MG63 (cell line): Measurements from ENCODE around the gene MEF2C. TPM values are rescaled to one million over a fixed set of nuclear protein-coding genes. Genes with fewer than 3 reads are reported as not detected.
A peak's percentile ranks its signal among the peaks of the same experiment; 100 is the strongest.
"Not testable (repeated sequence)": the region's sequence is repeated elsewhere in the genome, so short reads cannot be mapped to it uniquely, and the experiment has no call there.

Source experiments
- DNase-seq: peaks from one replicate; pipeline ENCODE4 v3.0.0-alpha.2; 2020
- H3K27me3 ChIP-seq: fragments of 250-450 bp; sonication (Bioruptor Pico); 2 replicates; pipeline ENCODE4 v1.5.1; 2020; ENCODE audit warnings: mild to moderate bottlenecking, moderate library complexity
- H3K36me3 ChIP-seq: fragments of 250-450 bp; sonication (Bioruptor Pico); 2 replicates; pipeline ENCODE4 v1.5.1; 2020; ENCODE audit warnings: mild to moderate bottlenecking, moderate library complexity
- H3K4me3 ChIP-seq: fragments of 250-450 bp; sonication (Bioruptor Pico); 2 replicates; pipeline ENCODE4 v1.5.1; 2020; ENCODE audit warnings: mild to moderate bottlenecking, moderate library complexity
- H3K9me3 ChIP-seq: fragments of 250-450 bp; sonication (Bioruptor Pico); 2 replicates; pipeline ENCODE4 v1.5.1; 2020; ENCODE audit warnings: mild to moderate bottlenecking, moderate library complexity
- total RNA-seq: library from RNA; depleted of rRNA; stranded (reverse); fragments of >200 nt; shearing (Covaris generic); gene quantifications from 2 replicates; pipeline ENCODE4 v1.2.3, GENCODE V29; 2014; ENCODE audit warnings: low replicate concordance

Gene MEF2C
- total RNA-seq, 1 experiment from 2014 or later: 9.5 TPM

DNA sequence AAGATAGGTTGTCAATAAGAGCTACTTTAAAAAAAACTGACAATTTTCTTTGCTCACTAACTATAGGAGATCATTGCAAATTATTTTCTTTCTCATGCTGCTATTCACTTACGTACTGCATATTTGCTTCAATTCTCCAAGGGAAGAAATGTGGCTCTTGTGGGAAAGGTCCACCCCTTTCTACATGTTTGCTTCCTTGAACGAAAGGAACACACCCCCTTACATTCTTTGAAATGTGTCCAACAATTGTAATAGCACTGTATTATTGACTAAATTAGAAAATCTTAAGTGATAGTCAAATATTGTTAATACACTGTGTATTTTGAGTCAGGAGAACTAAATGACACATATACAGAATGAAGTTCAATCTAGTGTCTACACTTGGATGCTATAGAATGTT lies 5.2 kb downstream of the MEF2C start:
- H3K9me3 ChIP-seq: no peaks in the 10 kb centered on the region
- peak overlapping the region; percentile 4; the same call in 1 of the 2 replicates for H3K4me3 ChIP-seq
- H3K27me3 ChIP-seq: no peaks in the 10 kb centered on the region
- DNase-seq: no peak
- H3K36me3 ChIP-seq: no peaks in the 10 kb centered on the region

DNA sequence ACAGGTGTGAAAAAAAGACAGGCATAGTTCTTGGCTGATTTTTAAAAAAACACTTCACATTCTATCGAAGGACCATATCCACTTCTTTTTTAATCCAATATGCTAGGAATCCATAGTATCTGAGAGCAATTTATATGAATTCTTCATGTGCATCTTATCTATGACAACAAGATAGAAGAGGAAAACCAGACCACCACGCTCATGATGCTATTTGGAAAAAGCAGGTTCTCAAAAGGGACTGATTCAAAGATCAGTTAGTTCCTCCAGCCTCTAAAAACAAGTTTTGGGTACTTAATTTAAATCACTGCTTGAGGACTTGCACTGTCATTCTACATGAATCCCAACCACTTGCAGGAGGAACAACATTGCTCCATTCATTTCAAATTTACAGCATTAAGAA lies 6.3 kb downstream of the MEF2C start:
- Histone ChIP-seq H3K4me3 (no peak overlapping the region), H3K27me3 (no peaks in the 10 kb centered on the region), H3K9me3 (no peaks in the 10 kb centered on the region), H3K36me3 (no peaks in the 10 kb centered on the region)
- DNase-seq: no peak

DNA sequence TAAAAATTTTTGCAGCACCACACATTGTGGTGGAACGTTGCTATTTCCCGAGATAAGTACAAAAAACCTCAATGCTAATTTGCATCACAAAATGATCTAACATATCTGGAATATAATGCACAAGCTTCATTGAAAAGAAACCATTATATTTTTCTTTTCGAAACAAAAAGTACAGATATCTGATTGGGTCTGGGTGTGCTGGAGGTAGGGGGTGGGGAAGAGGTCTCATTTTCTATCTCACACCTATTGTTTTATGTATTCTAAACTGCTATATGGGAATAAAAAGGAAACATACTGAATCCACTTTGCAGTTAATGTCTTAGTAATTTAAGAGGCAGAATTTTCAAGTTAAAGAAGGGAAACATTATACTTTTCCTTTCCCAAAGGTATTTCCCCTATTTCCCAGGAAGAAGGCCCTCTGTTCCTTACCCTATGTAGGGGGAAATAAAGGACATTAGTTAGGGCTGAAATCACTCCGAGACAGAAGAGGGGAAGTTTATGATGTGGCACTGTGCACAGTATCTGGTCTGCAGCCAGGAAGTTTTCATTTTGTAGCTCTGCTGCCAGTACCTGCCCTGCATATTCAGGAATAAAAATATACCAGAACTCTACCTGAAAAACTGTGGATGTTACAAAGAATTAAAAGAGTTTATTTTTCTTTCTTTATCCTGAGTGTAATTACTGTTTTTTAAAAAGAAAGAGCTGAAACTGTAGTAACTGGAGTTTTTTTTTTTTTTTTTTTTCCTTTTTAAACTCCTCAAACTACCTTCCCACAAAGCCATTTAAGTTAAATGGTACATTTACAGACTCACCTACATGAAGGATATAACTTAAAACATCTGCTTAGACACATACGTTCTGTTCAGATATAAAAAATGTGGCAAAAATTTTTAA lies 7.4 kb downstream of the MEF2C start:
- Histone ChIP-seq H3K27me3 (no peaks in the 10 kb centered on the region), H3K9me3 (no peaks in the 10 kb centered on the region), H3K4me3 (peak overlapping the region; percentile 18), H3K36me3 (no peaks in the 10 kb centered on the region)
- DNase-seq: peak; percentile 71

DNA sequence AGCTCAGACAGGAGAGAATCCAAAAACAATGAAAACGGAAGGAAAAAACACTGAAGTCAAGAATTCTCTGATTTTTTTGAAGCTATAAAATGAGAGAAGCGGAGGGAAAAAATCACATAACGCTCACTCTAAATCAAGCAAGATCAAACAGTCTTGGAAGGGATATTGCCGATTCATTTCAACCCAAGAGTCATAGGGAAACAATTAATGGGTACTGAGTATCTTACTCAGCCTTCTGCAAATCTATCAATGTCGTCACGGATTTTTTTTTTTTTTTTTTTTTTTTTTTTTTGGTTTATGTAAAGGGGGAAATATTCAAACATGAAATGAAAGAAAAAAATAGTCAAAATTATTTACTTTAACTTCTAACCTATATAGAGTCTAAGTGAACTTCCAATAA lies 9.5 kb downstream of the MEF2C start:
- H3K4me3 ChIP-seq: peak overlapping the region; percentile 45
- H3K36me3 ChIP-seq: no peaks in the 10 kb centered on the region
- no peaks in the 10 kb centered on the region for H3K9me3 ChIP-seq
- H3K27me3 ChIP-seq: no peaks in the 10 kb centered on the region
- DNase-seq: no peak

DNA sequence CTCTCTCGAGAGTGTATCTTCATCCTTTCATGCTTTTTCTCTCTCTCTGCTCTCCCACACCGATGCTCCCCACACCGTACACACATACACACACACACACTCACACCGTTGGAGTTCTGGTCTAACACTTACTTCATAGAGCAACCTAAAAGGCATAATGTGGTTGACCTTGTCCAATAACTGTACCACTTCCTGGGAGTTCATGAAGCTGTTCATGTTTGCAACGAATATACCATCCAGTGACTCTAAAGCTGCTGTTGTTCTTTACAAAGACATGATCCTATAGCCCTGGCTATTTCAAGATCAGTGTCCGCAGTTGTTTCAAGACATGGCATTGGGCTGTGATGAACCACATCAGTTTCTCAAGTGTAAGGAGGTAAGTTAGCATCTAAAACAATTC lies 10.0 kb downstream of the MEF2C start:
- Histone ChIP-seq H3K4me3 (peak overlapping the region; percentile 45), H3K27me3 (no peaks in the 10 kb centered on the region), H3K36me3 (no peaks in the 10 kb centered on the region), H3K9me3 (no peaks in the 10 kb centered on the region)
- DNase-seq: peak; percentile 54

DNA sequence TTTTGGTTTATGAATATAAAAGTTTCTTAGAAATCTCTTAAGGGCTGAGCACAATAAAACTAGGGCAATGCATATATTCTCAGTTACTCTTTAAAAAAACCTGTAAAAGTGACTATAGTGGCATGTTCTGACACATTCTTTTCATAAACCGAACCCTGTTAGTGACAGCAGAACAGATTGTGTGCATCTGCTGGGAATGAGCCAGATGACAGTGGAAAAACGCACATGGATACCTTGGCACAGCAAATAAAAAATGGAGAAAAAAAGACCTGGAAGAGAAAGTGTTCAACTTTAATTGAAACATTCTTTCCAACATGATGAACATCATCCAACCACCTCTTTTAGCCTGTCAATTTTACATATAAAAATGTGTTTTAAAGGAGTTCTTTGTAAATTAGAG lies 12.7 kb downstream of the MEF2C start:
- H3K36me3 ChIP-seq: no peaks in the 10 kb centered on the region
- peak; percentile 55 for DNase-seq
- H3K4me3 ChIP-seq: no peak overlapping the region
- H3K9me3 ChIP-seq: no peaks in the 10 kb centered on the region
- no peaks in the 10 kb centered on the region for H3K27me3 ChIP-seq

DNA sequence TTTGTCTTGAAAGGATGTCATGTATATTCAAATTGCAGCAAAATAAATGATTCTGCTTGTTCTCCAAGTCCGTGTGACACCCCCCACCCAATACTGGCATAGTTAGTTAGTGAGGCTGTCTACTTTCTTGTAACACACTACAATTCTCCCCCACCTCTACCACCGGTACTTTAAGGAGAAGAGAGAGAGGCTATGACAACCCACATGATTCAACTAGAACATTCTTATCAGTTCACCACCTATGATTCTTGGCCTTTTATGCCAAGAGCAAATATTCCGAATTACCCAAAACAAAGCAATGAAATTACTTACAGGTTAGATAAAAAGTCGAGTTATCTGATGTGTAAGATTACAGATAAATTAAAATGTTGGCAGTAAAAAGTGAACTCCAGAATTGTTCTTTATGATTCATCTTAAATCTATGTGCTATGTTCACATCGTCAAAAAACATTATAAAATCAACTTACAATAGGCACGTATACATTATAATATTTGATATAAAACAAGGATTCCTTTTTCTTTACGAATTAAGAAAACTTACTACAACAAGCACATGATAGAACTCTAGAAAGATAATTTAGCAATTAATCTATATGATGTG lies 14.4 kb downstream of the MEF2C start:
- DNase-seq: no peak
- H3K36me3 ChIP-seq: no peaks in the 10 kb centered on the region
- H3K4me3 ChIP-seq: peak overlapping the region; percentile 17
- no peaks in the 10 kb centered on the region for H3K9me3 ChIP-seq
- no peaks in the 10 kb centered on the region for H3K27me3 ChIP-seq

DNA sequence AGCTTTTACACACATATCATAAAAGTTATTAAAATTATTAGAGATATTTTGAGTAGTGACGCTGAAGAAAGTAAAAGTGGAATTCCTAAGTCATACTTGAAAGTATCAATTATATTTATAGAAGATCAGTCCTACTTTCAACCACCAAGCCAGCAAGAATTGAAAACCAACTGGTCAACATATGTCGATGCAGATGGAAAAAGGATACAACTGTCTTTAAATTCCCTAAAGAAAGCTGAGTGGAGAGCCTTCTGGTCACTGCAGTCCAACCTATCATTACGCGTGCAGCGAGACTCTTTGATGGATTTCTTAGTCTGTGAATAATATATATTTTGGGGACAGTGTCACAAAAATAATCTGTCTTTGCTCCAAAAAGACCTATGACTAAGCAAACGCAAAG lies 15.3 kb downstream of the MEF2C start:
- H3K4me3 ChIP-seq: peak overlapping the region; percentile 17
- no peaks in the 10 kb centered on the region for H3K9me3 ChIP-seq
- no peak for DNase-seq
- no peaks in the 10 kb centered on the region for H3K27me3 ChIP-seq
- no peaks in the 10 kb centered on the region for H3K36me3 ChIP-seq

DNA sequence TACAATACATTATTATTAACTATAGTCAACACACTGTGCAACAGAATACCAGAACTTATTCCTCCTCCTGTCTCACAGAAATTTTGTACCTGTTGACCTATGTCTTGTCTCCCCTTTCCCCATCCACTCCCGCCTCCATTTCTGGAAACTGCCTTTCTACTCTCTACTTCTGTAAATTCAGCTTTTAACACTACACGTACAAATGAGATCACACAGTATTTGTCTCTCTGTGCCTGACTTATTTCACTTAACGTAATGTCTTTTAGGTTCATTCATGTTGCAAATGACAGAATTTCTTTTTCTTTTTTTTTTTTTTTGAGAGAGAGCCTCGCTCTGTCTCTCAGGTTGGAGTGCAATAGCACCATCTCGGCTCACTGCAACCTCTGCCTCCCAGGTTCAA lies 19.5 kb downstream of the MEF2C start:
- H3K36me3 ChIP-seq: no peaks in the 10 kb centered on the region; the same call in 1 of the 2 replicates
- H3K9me3 ChIP-seq: no peaks in the 10 kb centered on the region
- no peaks in the 10 kb centered on the region for H3K27me3 ChIP-seq
- DNase-seq: no peak
- H3K4me3 ChIP-seq: no peak overlapping the region

DNA sequence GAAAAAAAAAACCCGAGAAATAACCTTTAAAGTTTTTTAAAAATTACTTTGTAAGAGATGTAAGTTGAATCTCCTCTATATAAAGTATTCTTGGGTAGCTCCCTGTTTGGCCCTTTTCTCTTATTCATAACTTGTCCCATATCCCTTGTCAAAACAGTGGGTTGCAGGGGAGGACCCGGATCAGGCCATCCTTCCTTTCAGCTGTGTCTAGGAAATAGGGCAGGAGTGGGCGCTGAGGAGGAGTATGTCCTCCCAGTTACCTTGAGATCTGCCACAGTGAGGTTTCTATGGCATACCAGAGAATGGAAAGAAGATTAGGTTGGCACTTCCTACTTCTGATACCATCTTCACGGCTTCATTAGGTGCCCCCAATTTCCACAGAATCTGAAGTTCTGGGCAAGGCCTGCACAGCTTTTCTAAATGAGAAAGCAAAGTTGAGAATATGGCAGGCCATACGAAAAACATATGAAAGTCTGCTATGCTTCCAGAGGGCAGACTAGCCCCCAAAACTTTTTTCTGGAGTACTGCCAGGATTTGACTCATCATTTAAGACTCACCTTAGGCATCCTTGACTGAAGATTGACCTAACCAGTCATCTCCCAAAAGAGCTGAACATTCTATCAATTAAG lies 20.3 kb downstream of the MEF2C start:
- no peak overlapping the region for H3K4me3 ChIP-seq
- peaks cover 2% of the 10 kb centered on the region; the same call in 1 of the 2 replicates for H3K36me3 ChIP-seq
- DNase-seq: no peak

DNA sequence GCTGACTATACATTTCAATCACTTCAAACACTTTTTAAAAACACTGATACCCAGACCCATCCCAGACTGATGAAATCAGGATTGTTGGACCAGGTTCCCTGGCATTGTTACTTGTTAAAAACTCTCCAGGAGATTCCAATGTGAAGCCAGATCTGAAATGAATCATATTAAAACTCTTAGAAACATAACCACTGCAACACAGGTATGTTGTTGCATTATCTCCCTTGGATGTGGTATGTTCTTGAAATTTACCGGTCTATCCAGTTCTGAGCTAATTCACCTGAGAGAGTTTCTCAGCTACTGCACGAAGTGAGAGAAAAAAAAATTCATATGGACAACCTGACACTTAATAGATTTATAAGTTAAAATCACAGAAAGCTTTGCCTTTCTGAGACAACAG lies 21.8 kb downstream of the MEF2C start:
- Histone ChIP-seq H3K9me3 (peaks cover 7% of the 10 kb centered on the region), H3K4me3 (peak overlapping the region; percentile 20; the same call in 1 of the 2 replicates), H3K36me3 (peaks cover 2% of the 10 kb centered on the region), H3K27me3 (no peaks in the 10 kb centered on the region)
- DNase-seq: peak; percentile 17

More for the DNA sequence above, 20.3 kb downstream of the MEF2C start:
- no peaks in the 10 kb centered on the region for H3K27me3 ChIP-seq
- no peaks in the 10 kb centered on the region for H3K9me3 ChIP-seq

DNA sequence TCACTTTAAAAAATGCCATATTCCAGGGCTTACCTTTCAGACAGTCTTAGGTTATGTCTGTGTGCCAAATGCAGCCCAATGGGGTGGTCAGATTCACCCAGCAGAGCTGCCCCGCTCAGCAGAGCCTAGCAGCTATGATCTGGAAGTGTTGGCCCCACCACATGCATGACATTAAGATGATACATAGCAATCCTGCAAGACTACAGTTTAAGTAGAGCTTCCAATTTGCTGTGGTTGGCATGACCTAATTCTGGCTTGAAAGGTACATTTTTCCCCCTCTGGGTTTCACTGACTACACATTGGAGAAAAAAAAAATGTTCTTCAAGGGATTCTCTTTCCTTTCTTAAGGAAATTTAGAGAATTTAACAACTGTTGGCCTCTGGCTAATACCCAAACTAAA lies 22.5 kb downstream of the MEF2C start:
- peak overlapping the region; percentile 20 for H3K4me3 ChIP-seq
- peaks cover 7% of the 10 kb centered on the region for H3K9me3 ChIP-seq
- peak; percentile 86 for DNase-seq
- H3K27me3 ChIP-seq: no peaks in the 10 kb centered on the region
- H3K36me3 ChIP-seq: peaks cover 2% of the 10 kb centered on the region

DNA sequence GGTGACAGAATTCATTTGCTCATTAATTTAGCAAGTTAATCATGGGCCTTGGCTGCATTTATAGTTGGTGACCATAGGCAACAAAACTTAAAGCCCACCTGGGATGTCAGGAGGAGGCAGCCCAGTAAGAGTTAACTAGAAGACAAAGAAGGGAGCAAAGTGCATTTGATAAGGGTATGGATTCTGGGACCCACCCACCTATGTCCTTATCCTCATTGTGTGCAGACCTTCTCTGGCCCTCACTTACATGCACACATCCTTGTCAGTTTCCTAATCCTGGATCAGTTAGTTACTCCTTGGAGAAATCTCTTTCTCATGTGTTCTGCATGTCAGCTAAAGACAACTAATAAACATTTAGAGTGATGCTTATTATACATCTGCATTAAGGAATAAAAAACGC lies 24.6 kb downstream of the MEF2C start:
- H3K27me3 ChIP-seq: no peaks in the 10 kb centered on the region
- no peak for DNase-seq
- H3K36me3 ChIP-seq: peaks cover 2% of the 10 kb centered on the region
- H3K9me3 ChIP-seq: peaks cover 7% of the 10 kb centered on the region
- H3K4me3 ChIP-seq: no peak overlapping the region

DNA sequence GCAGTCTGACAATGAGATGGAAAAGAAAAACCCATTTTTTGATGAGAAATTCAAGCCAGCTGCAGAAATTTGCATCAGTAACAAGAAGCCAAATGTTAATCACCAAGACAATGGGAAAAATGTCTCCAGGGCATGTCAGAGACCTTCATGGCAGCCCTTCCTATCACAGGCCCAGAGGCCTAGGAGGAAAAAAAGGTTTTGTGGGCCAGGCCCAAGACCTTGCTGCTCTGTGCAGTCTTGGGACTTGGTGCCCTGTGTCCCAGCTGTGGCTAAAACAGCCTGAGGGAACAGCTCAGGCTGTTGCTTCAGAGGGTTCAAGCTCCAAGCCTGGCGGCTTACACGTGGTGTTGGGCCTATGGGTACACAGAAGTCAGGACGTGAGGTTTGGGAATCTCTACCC lies 26.6 kb downstream of the MEF2C start:
- not testable (repeated sequence) for H3K36me3 ChIP-seq, DNase-seq, H3K27me3 ChIP-seq, H3K9me3 ChIP-seq, H3K4me3 ChIP-seq

DNA sequence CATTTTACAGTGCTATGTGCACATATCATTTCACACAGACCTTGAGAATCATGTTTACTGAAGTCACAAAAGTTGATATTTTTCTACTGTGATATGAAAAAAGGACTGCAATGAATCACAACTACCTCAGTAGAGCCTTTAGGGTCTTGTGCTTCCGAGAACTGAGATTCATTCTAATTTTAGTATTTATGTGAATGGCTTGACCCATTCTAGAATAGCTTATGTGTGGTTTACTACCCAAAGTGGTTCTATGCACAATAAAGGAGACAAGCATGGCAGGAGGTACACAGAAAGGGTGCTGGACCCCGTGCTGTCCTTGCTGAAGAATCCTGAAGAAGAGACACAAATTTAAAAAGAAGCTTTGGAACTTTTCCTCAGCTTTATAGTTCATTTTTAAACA lies 28.2 kb downstream of the MEF2C start:
- peaks cover 2% of the 10 kb centered on the region for H3K36me3 ChIP-seq
- no peaks in the 10 kb centered on the region for H3K27me3 ChIP-seq
- H3K4me3 ChIP-seq: no peak overlapping the region
- peaks cover 7% of the 10 kb centered on the region for H3K9me3 ChIP-seq
- DNase-seq: no peak

DNA sequence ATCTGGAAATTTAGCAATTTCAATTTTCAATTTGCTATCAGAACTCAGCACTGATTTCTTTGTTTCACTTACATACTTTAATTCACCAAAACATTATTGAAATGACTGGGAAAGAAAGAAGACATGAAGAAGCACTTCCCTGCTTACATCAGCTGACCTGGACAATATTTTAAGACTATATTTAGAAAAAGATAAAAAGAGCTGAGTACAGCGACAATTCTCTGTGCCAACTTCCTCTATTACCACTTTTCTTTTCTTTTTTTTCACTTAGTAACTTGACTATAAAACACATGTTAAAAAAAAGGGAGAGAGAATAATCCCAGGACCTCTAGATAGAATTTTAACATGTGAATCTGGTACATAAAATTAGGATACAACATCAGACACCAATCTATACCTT lies 35.6 kb downstream of the MEF2C start:
- Histone ChIP-seq H3K36me3 (no peaks in the 10 kb centered on the region; the same call in 1 of the 2 replicates), H3K27me3 (no peaks in the 10 kb centered on the region), H3K4me3 (no peak overlapping the region), H3K9me3 (no peaks in the 10 kb centered on the region)
- no peak for DNase-seq

DNA sequence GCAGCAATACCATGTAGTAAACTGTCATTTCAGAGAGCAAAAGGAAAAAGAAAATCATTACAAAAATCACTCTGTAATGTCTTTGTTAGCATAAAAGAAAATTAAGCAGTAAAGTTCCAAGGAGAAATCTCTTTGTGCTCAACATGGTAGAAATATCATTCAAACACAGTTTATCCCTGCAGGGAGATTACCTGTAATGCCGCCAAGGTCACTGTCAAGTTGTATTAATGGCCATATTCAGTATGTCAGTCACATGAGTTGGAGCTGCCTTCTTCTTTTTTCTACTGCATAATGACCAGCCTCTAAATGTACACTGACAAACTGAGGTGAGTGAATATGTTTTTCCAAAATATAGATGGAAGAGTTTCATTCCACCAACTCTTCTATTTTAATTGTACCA lies 36.5 kb downstream of the MEF2C start:
- no peaks in the 10 kb centered on the region for H3K27me3 ChIP-seq
- no peak overlapping the region for H3K4me3 ChIP-seq
- no peak for DNase-seq
- H3K36me3 ChIP-seq: no peaks in the 10 kb centered on the region; the same call in 1 of the 2 replicates
- no peaks in the 10 kb centered on the region for H3K9me3 ChIP-seq
